Retinal pigment epithelial cell (primary cell): ENCODE results near the gene SELENOT.

ENCODE experiments used
- DNase-seq: peaks from one replicate; pipeline ENCODE4 v3.0.0-alpha.2; 2010; ENCODE audit warnings: low read depth
- H3K4me3 ChIP-seq: 2 replicates; pipeline ENCODE4 v1.5.1; 2011; ENCODE audit warnings: mild to moderate bottlenecking, low read length, control low read depth, moderate library complexity
- TF ChIP-seq, protein P1 (sequence below): conservative IDR thresholded peaks from 2 replicates; pipeline ENCODE4 v1.5.1; 2011; ENCODE audit warnings: low read depth, low read length, control low read depth, inconsistent platforms

Gene SELENOT

DNA sequence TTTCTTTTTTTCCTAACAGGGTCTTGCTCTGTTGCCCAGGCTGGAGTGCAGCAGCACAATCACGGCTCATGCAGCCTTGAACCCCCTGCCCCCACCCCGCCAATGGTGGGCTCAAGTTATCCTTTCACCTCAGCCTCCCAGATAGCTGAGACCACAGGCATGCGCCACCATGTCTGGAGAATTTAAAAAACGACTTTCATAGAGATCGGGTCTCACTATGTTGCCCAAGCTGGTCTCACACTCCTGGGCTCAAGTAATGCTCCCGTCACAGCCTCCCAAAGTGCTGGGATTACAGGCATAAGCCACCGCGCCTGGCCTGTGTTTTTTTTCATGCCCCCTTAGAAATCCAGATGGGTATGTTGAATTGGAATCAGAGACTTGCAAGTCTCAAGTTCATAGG is 60.3 kb downstream of the SELENOT start:
- H3K4me3 ChIP-seq: no peak overlapping the region
- no peak for DNase-seq
- TF ChIP-seq, protein P1, sequence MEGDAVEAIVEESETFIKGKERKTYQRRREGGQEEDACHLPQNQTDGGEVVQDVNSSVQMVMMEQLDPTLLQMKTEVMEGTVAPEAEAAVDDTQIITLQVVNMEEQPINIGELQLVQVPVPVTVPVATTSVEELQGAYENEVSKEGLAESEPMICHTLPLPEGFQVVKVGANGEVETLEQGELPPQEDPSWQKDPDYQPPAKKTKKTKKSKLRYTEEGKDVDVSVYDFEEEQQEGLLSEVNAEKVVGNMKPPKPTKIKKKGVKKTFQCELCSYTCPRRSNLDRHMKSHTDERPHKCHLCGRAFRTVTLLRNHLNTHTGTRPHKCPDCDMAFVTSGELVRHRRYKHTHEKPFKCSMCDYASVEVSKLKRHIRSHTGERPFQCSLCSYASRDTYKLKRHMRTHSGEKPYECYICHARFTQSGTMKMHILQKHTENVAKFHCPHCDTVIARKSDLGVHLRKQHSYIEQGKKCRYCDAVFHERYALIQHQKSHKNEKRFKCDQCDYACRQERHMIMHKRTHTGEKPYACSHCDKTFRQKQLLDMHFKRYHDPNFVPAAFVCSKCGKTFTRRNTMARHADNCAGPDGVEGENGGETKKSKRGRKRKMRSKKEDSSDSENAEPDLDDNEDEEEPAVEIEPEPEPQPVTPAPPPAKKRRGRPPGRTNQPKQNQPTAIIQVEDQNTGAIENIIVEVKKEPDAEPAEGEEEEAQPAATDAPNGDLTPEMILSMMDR: no peak

DNA sequence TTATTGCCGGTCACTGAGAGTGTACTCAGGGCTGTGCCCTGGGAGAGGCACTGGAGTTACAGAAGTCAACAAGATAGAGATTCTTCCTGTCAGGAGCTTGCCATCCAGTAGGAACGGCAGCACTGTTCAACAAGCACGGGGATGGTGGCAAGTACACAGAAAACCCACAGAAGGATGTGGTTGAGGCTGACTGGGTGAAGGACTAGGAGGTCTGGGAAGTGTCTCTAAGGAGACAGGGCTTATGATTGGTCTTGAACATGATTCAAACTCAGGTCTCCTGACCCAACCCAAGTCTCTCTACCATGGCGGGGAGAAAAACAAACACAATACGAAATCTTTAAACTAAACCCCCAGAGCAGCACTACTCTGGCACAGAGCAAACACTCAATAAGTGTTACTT is 63.0 kb downstream of the SELENOT start:
- no peak for DNase-seq
- H3K4me3 ChIP-seq: no peak overlapping the region
- TF ChIP-seq, protein P1: no peak

DNA sequence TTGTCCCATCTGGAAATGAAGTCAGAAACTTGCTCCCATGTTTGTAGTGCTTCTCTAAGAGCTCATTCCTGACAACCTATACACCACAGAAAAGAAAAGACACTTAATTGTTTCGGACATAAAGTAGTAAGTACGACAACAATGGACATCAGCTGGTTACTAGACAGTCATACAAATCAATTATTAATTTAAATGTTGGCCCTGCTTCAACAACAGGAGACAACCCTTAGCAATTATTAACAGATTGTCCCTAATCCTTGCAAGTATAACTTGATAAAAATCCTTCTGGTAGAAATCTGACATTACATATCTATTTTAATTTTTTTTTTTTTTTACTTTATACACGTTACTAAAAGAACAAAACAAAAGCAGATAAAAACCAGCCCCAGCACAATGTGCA is 70.8 kb downstream of the SELENOT start:
- no peak overlapping the region for H3K4me3 ChIP-seq
- TF ChIP-seq, protein P1: no peak
- DNase-seq: no peak

DNA sequence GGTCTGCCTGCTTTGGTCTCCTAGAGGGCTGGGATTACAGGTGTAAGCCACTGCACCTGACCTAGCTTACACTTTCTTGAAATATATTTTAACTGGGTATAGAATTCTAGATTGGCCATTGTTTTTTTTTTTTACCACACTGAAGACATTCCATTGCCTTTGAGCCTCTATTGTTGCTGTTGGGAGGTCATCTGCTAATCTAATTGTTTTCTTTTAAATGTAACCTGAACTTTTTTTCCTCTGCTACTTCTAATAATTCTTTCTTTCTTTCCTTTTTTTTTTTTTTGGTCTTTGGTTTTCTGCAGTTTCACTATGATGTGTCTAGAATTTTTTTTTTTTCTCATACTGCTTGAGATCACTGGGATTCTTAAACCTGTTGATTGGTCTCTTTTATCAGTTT is 72.5 kb downstream of the SELENOT start:
- H3K4me3 ChIP-seq: no peak overlapping the region
- DNase-seq: no peak
- TF ChIP-seq, protein P1: no peak
